NCI-H82 treated with DMSO at 0.1 percent for 48 hours (cell line): ENCODE measurements around the gene ZNF814.
"Not testable (repeated sequence)": the region's sequence is repeated elsewhere in the genome, so short reads cannot be mapped to it uniquely, and the experiment has no call there.

Experiments used
- DNase-seq: peaks from one replicate; lab custom pipeline; 2025; ENCODE audit not compliant: unreplicated experiment; lab: John Stamatoyannopoulos, UW

ZNF814 gene

DNA sequence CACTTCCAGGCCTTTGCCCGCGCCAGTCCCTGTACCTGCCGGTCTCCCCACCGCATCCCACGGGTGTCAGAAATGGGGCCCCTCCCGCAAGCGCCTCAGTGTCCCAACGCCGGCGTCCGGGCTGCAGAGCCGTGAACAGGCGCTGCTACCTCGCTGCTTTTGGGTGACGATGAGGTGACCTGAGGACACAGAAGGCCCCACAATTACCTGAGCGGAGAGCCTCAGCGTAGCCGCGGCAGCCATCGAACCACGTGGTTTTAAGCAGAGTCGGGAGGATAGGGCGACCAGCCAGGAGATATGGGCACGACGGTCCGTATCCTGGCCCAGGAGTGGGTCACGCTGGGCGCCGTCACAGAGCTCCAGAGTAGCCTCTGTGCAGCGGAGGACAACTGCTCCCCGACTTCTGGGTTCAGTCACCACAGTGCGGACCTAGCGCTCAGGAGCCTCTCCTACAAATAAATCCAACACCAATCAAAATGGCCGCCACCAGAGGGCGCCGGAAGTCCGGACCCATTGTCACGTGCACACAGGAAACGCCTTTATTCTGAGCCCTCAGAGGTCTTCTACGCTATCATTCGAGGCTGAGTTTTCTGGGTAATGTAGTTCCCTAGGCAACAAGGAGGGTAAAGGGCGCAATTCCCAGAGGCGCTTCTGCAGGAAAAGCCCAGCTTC lies at the start of gene ZNF814:
ZNF814 (minus strand) TSS at position 478 of the 672 bp plus-strand sequence; CDS start at position 243, 235 bp downstream.
- DNase-seq: peak; percentile 85

DNA sequence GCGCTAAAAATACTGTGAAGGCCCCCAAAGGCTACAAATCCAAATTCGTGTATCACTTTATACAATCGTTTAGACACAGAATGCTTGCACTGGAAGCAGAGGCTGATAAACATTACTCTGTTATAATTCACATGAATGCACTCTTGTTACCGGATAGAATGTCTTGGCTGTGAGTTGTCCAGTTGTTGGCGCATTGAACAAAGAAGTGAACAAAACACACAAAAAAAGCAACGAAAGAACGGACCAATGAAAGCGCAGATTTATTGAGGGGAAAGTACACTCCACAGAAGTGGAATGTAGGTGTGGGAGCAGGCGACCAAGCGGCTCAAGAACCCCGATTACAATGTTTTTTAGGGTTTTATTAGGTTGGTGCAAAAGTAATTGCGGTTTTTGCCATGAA lies 46.9 kb upstream of the ZNF814 start:
- no peak for DNase-seq

DNA sequence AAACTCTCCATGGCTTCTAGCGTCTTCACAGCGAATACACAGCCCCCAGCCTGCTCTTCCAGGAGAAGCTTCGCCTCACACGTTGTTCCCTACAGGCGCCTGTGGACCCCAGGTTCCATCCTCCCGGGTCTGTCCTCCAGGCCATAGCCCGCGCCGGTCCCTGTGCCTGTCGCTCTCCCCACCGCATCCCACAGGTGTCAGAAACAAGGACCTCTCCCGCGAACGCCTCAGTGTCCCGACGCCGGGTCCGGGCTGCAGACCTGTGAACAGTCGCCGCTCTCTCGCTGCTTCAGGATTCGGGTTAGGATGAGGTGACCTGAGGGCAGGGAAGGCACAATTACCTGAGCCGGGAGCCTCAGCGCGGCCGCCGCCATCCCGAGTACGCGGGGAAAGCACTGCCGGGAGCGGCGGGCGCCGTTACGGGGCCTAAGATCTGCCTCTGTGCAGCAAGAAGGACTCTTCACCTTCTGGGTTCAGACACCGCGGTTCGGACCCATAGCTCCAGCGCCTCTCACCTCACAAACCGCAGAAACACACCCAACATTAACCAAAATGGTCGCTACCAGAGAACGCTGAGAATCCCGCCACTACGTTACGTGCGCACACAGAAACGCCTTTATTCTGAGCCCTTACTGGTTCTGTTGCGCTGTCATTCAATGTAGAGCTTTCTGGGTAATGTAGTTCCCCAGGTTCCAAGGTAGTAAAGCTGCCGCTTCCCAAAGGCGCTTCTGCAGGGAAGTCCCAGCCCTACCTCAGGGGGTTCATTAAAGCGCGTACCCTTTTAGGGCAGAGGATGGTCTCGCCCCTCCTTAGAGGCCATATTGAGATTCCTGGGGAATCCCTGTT lies 46.2 kb upstream of the ZNF814 start, which contains the start of gene ZNF418:
ZNF418 (minus strand) TSS at position 583 of the 846 bp plus-strand sequence. CDS start 1,580 bp downstream, outside the sequence.
- DNase-seq: peak; percentile 85

DNA sequence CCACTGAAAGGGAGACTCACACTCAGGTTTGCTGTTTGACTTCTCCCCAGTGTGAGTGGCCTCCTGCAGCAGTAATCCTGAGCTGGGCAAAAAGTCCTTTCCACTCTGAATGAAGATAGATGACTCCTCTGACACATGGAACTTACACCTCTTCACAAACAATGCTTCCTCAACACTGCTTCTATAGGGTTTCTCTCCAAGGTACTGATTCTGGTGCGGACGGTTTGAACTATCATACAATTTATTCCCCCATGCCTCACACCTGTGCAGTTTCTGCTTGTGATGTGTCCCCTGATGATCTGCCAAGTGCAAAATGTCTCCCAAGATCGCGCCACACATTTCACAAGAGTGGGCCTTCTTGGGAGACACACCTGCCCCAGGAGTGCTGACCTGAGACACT lies 38.8 kb upstream of the ZNF814 start:
- DNase-seq: no peak

DNA sequence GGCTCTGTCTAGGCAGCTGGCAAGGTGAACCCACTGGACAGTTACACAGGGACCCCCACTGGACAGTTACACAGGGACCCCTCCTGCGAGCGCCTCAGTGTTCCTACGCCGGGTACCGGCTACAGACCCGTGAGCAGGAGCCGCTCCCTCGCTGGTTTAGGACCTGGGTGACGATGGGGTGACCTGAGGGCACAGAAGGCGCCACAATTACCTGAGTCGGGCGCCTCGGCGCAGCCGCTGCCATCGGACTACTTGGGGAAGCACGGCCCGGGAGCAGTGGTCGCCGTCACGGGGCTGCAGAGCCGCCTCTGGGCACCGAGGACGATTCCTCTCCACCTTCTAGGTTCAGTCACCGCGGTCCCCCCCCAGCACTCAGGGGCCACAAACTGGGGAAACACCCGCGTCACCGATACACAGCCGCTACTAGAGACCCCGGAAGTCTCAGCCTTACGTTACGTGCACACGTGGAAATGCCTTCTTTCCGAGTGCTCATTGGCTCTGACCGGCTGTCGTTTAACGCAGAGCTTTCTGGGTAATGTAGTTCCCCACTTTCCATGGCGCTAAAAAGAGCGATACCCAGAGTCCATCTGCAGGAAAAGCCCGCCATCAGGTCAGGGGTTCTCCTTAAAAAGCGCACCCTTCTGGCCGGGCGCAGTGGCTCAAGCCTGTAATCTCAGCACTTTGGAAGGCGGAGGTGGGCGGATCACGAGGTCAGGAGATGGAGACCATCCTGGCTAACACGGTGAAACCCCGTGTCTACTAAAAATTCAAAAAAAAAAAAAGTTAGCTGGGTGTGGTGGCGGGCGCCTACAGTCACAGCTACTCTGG lies 27.5 kb upstream of the ZNF814 start, which contains the start of gene ZNF417:
ZNF417 (minus strand) TSS at position 425 of the 828 bp plus-strand sequence; CDS start at position 244, 181 bp downstream.
- DNase-seq: peak; percentile 94

DNA sequence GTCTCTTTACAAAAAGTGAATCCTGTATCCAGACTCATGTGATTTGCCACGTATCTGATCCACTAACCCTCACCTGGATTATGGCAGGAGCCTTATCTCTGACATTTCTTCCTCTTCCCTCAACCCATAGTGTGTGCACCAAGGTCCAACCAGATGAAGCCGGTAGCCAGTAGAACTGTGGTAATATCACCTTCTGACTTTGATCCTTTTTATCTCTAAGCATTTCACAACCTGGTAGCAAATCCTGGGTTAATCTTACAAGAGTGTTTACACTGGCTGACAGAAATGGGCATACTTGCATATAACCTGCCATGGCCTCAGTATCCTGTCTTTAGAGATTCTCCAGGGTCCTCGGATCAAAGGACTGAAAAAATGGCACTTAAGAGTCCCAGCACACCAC lies 25.7 kb upstream of the ZNF814 start:
- DNase-seq: no peak

DNA sequence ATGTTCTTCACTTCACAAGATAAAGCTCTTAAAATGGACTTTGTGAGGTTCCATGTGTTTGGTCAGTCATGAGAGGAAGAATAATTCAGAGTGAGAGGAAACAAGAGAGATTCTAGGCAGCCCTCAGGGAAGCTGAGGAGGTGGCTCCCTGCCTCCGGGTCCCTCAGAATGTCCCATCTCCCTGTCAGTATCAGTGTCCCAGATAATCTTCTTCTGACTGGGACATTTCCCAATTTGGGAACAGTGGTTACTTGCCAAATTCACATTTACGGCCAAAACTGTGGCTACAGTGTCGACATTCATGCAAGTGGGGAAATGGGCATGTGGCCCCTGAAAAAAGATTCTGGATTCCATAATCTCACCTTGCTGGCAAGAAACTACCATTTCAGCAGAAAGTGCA lies 18.6 kb upstream of the ZNF814 start:
- no peak for DNase-seq

DNA sequence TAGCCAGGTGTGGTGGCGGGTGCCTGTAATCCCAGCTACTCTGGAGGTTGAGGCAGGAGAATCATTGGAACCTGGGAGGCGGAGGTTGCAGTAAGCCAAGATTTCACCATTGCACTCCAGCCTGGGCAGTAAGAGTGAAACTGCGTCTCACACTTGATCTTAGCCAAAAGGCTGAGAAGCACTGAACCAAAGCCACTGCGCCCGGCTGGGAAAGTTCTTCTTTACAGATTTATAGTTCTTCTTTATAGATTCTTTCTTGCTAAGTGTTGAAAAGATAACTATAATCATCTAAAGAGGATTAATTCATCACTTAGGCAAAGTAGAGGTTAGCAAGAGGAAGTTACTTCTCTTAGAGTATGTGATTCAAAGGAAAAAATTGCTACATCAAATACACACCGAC lies 16.4 kb upstream of the ZNF814 start:
- no peak for DNase-seq

DNA sequence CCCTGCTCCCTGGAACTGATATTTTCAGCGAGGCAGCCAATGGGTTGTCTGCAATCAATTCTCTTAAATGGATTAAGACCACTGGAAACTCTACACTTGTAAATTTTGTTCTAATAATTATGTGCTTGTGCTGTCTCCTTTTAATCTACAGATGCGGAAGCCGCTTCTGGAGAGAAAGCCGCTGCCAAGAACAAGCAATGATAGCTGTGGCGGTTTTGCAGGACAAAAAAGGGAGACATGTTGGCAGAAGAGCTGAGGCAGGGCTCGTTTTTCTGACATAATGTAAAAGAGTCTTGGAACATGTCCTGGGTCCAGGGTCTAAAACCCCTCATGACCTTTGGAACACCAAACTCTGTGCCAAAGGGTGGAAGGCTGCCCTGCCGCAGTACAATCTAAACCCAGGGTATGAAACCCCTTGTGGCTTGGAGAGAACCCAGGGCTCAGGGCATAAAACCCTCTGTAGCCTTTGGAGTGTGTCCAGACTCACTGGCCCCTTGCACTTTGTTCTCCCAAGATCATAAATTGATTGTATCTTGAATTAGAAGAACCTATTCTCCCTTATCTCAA lies 14.9 kb upstream of the ZNF814 start:
- no peak for DNase-seq

DNA sequence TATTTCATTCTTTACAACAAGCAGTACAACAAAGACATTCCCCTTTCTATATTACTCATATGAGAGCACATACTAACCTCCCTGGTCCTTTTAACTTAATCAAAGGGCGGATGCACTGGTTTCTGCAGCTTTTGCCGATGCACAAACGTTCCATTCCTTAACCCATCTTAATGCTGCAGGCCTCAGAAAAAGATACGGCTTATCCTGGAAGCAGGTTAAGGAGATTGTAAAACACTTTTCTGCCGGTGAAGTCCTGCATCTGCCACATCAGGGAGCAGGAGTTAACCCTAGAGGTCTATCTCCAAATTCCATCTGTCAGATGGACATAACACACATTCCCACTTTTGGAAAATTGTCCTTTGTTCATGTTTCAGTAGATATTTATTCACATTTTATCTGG lies 11.5 kb upstream of the ZNF814 start:
- no peak for DNase-seq

DNA sequence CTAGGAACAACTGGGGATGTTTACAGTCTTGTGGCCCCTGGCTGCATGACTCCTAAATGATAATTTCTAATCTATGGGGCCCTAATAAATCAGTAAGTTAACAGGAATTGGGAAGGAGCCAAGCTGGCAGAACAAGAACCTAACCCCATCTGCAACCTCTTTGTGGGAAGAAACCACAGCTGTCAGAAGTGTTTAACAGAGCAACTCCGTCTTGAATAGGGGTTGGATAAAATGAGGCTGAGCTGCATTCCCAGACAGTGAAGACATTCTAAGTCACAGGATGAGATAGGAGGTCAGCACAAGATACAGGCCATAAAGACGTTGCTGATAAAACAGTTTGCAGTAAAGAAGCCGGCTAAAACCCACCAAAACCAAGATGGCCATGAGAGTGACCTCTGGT lies 1.9 kb upstream of the ZNF814 start:
- not testable (repeated sequence) for DNase-seq

DNA sequence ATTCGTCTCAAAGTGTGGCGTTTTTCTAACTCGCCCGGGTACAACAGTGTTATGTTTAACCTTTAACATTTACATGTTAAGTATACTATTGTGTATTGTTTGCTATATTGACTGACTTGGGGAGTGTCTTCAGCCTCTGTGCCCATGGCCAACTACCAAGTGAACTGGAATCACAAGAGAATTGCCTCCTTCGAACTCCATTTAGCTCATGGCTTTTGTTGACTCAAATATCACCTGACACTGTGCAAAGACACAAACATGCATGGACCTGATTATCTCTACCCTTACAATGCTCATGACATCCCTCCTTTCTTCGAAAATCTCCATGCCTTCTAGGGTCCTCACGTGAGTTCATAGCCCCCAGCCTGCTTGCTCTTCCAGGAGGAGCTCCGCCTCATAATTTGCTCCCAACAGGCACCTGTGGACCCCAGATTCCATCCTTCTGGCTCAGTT lies 704 bp downstream of the ZNF814 start:
- no peak for DNase-seq

DNA sequence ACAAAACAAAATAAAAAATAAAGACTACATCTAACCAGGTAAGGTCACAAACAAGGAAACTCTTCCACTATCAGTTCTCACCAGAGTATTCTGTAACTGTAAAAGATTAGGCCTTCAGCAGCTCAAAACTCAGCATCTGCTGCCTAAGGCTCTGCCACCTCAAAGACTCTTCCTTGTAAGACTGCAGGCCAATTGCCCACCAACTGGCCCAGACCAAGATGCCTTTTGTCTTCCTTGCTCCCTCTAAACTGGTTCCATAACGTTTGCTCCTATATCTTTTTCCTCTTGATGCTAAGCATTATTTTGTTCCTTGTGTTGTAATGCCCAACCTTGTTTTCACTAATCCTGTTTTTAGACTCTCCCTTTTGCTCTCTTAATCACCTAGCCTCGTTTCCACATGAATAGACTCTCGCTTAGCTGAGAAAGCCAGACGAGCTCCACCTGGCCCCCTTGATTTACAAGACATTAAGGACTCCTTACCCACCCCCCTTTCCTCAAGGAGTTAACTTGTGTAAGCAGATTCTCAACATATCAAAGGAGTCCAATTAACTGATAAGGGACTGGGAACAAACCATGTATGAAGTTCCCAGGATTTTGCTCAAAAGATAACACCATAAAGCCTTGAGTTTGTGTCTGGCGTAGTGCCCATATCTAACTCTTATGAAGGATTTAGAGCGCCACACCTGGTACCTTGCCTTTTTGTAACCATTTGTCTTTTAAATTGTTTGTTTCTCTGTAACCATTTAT lies 1.5 kb downstream of the ZNF814 start:
- DNase-seq: peak; percentile 28

DNA sequence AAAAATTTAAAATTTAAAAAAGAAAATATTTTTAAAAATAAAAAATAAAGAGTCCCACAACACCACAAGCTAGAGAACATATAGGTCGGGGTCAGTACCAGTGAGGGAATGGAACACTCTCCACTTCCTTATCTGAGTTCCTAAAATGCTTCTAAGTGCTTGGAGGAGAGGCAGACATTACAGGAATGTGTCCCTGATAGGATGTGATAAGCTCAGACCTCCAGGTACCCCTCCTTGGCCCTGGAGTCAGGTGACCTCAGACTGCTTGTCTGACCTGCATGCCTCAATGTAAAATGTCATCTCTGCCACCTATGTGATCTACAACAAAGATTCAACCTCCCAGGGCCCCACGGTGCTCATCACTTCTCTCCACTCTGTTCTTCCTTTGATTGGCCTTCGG lies 2.8 kb downstream of the ZNF814 start:
- no peak for DNase-seq

DNA sequence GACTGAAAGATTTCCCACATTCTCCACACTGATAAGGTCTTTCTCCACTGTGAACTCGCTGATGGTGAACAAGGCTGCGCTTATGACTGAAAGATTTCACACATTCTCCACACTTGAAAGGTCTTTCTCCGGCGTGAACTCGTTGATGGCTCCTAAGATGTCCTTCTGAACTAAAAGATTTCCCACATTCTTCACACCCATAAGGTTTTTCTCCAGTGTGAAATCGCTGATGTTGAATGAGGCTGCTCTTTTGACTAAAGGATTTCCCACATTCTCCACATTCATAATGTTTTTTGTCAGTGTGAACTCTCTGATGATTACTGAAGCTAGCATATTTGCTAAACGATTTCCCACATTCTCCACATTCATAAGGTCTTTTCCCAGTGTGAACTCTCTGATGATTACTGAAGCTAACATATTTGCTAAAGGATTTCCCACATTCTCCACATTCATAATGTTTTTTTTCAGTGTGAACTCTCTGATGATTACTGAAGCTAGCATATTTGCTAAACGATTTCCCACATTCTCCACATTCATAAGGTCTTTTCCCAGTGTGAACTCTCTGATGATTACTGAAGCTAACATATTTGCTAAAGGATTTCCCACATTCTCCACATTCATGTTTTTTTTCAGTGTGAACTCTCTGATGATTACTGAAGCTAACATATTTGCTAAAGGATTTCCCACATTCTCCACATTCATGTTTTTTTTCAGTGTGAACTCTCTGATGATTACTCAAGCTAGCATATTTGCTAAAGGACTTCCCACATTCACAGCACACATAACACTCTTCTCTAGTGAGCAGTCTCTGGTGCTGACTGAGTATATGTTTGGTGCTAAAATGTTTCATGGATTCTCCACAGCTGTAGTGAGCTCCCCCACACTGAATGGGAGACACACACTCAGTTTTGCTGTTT lies 14.7 kb downstream of the ZNF814 start:
- DNase-seq: not testable (repeated sequence)

DNA sequence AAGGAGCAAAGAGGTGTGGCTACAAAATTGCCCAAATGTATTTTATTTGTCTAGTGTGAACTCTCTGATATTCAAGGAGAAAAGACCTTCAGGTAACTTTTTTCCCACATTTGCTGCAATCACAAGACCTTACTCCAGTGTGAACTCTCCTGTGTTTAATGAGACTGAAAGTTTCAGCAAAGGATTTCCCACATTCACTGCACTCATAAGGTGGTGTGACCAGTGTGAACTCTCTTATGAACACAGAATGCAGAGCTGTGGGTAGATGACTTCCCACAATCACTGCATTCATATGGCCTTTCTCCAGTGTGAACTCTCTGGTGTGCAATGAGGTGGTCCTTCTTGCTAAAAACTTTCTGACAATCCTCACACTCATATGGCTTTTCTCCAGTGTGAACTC lies 16.4 kb downstream of the ZNF814 start:
- no peak for DNase-seq

DNA sequence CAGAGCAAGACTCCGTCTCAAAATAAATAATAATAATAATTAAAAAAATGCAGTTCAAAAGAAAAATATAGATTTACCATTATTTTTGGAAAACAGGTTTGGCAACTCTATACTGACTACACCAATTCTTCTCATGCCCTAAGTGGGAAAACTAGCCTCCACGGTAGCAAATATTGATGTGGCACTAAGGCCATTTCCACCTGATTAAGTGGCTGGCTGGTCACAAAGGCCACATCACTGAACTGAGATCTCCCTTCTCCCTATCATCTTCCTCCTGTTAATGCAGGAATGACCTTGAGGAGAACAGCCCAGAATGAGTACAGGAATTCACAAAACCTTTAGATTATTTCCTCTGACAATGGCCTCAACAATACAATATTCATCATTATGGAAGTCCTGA lies 18.6 kb downstream of the ZNF814 start:
- no peak for DNase-seq

DNA sequence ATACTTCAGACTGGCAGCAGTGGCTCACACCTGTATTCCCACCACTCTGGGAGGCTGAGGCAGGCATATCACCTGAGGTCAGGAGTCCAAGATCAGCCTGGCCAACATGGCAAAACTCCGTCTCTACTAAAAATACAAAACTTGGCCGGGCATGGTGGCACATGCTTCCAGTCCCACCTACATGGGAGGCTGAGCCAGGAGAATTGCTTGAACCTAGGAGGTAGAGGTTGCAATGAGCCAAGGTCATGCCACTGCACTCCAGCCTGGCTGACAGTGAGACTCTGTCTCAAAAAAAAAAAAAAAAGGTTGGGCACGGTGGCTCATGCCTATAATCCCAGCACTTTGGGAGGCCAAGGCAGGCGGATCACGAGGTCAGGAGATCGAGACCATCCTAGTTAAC lies 19.2 kb downstream of the ZNF814 start:
- DNase-seq: not testable (repeated sequence)

DNA sequence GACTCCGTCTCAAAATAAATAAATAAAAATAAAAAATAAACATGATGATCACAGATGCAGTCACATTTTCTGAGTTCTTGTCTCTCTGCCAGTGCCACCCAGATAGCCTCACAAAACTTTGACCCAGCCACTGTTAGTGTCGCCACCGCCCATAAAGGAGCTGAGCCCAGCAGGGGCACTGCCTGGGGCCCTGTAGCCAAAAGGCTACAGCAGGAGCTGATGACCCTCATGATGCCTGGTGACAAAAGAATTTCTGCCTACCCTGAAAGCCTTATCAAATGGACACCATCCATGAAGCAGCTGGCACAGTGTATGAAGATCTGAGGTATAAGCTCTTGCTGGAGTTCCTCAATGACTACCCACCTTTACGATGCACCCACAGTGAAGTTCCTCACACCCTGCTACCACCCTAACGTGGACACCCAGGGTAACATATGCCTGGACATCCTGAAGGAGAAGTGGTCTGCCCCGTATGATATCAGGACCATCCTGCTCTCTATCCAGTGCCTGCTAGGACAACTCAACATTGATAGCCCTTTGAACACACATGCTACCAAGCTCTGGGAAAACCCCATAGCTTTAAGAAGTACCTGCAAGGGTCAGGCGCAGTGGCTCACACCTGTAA lies 20.9 kb downstream of the ZNF814 start:
- DNase-seq: no peak
